HG03066 (cell line): ENCODE measurements around the gene CLBA1.

ENCODE experiments used
- ATAC-seq: cut with Tn5 transposase; IDR thresholded peaks from one replicate; pipeline ENCODE4 v1.9.1; 2021; ENCODE audit warnings: low read depth; ENCODE audit not compliant: unreplicated experiment

Gene CLBA1

DNA sequence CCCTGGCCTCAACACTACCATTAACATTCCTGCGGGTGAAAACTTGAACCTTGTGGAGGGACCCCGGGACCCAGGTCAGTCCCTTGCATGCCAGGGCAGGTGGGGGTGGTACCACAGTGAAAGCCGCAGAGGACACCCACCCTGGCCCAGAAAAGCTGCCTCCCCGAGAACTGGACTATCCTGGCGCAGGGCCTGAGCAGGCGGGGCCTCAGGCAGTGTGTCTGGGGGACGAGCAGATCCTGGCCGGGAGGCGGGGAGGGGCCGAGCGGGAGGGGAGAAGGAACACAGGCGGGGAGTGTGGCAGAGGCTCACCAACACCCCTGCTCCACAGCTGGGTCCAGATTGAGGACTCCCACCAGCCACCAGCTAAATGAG is 17.4 kb upstream of the CLBA1 start:
- no peak for ATAC-seq

DNA sequence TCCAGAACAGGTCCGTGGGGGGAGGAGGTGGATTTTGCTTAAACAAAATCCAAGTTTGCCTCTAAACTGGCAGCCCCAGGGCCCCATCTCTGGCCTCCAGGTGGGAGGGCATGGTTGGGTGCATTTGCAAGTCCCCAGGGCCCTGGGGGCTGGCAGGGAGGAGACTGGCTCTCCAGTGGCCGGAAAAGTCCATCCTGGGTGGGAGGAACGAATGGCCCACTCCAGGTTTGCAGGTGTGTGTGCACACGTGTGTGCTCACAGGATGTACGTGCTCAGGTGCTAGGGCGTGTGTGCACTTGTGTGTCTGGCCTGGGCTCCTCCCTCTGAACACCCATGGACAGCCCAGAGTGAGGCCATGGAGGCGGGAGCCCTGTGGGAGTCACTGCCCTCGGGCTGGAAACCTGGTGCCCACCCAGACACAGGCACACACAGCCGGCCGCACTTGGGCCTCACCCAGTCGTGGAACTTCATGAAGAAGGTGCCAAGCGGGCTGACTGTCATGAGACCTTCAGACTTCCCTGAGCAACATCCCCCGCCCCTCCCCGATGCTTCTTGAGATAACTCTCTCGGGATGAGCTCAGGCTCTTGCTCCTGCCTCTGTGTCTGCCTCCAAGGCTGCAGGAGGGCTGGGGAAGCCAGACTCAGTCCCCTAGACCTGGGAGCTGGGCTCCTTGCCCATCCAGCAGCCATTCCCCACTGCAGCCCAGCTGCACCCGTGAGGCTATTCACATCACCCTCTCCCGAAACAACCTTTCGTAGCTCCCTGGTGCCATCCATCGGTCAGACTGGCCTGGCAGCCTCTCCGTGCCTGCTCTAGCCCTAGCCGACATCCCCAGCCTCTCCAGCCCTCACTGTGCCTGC is 16.8 kb upstream of the CLBA1 start:
- no peak for ATAC-seq

DNA sequence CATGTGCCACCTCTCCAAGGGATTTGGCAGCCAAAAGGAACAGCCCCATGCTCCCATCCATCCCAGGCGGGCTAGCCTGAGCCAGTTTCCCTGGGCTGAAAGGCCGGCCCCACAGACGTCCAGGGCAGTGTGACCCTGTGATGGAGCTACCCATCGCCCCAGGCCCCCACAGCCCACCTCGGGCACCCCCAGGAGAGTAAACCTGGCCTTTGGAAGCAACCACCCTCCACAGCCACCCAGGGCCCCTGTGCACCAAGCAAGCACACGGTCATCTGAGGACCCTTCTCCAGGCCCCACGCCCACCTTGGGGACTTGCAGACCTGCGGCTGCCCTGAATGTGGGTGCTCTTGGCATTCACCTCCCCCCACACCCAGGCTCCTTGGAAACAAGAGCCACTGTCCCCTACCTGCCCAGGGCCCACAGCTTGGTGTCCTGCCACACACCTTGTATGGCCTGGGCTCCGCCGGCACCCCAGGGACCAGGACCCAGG is 15.8 kb upstream of the CLBA1 start:
- no peak for ATAC-seq

DNA sequence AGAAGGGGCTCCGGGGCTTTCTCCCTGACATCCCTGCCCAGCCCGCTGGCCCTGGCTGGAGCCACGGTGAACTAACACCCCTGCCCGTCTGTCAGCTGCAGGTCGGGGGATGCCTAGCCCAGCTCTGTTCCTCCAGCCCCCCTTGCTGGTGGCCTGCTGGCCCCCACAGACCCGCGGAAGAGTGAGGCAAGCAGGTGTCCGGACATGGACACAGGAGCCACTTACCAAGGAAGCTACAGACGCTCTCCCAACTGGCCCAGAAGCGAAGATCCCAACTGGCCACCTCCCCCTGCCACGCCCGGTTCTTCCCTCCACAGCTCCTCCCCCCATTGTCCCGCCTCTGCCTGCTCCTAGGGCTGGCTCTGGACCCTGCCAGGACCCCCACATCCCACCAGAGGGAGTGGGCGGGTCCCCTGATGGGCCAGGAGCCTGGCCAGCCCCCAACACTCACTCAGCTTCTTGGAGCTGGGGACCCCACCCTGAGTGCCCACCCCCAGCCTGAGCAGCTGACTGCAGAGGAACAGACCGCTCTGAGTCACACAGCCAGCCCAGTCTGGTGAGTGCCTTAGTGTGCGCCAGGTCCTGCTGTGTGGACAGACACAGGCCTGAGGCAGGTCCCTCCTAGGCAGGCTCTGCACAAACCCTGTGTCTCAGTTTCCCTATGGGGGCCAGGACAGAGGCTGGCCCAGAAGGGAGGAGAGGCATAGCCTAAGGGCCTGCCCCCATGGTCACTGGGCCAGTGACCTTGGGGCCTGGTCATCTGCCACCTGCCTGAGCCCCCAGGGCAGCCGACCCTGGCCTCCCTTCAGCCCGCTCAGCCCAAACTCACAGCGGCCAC is 15.1 kb upstream of the CLBA1 start:
- ATAC-seq, result no peak

DNA sequence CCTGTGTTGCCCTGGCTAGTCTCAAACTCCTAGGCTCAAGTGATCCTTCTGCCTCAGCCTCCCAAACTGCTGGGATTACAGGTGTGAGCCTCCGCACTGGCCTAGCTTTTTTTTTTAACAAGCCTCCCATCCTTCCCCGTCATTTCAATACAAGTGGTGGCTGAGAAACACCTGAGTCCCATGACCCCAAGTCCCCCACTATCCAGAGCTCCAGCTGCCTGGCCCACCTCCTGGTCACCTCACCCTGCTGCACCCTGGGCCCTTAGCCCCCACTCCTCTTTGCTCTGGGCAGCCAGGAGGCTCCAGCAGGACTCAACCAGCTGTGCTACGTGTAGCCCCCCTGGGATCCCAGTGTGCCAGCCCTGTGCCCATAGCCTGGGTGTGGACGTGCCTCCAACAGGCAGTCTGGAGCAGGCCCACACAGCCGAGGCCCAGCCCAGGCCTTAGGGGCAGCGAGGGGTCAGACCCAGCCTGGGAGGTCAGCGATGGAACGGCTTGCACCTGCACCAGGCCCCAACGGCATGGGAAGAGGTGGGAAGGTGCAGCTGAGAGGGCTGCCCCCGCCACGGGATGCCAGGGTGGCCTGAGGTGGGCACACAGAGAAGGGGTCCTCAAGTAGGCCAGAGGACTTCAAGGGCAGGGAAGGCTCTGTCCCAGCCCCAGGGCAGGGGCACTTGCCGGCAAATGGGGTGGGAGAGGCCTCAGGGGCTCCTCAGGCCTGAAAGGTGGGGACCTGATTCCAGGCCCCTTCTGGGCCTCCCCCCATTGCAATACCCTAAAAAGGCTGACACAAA is 13.9 kb upstream of the CLBA1 start:
- ATAC-seq, result no peak

DNA sequence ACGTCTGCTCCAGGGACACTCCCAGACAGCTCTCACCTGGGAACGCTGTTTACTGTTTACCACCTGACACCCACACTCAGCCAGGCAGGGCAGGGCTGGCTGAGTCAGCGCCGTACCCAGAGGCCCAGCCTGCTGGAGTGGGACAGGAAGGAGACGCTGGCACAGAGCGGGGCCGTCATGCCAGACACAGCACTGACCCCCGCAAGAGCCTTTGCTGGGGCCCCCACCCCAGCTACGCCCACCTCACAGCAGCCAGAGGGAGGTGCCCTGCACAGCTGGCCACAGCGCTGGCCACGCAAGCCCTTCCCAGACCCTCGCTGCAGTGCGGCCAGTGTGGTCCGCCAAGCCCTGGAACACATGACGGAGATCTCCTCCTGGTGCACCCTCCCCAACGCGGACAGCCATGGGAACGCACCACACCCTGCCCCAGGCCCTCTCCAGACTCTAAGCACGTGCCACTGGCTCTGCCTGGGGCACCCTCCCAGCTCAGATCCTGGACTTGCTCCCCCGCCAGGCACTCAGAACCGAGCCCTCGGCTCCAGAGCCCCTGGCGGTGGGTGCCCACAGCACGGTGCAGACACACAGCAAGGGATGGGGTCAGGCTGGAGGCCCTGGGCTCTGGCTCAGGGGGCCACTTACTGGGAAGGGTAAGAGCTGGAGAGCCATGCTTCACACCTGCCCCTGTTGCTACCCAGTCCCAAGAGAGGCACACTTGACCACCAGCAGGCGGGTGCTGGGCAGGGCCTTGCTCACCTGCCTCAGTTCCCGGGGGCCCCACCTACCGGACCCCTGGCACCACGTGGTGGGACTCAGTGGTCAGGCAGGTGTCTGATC is 13.1 kb upstream of the CLBA1 start:
- ATAC-seq, result no peak

DNA sequence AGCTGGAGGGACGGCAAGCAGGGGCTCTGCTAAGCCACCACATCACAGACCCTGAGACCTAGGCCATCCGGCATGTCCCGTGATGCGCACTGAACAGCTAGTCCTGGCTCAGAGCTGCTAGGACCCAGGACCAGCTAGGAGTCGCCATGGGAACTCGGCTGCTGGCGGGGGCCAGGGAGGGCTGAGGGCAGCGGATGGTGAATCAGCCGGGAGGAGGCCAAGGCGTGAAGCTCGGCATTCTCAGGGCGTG is 12.5 kb upstream of the CLBA1 start:
- ATAC-seq, result no peak

DNA sequence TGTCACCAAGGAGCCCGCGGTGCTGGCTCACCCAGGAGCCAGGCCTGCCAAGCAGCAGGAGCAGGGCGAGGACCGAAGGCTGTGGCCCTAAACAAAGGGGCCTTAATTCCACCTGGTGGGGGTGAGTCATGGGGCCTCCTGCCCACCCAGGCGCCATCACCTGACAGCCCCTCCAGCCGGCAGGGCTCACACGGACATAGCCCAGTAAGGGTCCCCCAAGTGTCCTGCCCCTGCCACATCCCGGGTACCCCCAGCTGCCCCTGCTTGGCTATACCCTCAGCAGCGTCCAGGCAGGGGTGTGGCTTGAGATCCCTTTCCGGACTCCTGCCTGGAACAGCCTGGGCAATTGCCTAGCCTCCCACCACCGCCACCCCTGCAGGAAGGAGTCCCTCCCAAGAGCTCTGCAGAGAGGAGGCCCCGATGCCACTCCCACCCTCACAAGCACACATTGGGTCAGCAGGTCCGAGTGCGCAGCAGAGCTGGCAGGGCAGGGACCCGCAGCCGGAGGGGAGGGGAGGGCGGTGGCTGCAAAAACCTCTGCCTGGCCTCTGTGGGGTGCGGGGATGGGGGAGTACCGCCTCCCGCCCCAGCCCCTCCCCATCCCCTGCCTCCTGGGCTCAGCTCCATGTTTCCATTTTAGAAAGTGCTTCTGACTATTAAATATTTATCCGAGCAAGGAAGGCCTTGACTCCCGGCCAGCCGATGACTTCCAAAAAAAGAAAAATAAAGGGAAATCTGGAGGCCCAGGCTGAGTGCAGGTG is 12.0 kb upstream of the CLBA1 start:
- ATAC-seq, result no peak

DNA sequence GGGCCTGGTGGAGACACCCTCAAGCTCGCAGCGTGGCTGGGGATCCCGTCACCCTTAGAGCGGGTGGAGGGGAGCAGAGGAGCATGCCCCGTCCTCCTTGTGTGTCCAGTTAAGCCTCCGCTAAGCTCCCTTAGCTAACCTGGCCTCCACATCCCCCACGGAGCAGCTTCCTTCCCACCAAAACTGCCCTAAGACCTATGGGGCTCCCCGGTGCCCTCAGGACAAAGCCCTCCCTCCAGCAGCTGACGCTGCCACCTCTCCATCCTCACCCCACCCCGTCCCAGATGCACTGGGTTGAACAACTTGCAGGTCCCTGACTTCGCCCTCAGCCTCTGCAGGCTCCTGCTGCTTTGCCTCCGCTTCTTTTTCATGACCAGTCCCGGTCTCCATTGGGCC is 11.4 kb upstream of the CLBA1 start:
- no peak for ATAC-seq

DNA sequence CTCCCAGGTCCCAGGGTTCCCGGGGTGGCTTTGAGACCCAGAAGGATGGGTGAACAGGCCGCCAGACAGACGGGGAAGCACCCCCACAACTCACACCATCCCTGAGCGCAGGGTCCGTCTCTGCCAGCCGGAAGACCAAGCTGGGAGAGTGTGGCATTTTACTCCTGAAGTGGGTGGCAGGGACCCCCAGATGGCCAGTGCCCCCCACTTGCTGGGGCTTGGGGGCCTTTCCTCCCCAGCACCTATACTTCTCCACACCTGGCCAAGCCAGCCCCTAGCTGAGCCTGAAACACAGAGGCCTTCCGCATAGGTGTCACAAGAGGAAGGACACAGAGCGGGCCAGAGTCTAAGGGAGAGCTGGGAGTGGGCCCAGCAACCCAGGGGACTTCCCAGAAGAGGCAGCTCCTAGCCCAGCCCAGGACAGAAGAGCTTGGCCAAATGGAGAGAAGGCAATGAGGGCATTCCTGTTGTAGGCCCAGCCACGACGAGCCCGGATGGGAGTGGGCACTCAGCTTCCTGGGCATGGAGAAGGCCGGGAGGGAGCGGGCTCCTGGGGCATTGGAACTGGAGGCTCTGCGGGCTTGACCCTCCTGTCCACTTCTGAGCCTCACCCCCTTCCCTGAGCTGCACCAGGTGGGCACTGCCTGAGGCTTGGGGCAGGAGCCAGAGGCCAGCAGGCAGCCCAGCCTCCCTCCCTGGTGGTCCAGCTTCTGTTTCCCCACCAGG is 10.8 kb upstream of the CLBA1 start:
- ATAC-seq, result no peak

DNA sequence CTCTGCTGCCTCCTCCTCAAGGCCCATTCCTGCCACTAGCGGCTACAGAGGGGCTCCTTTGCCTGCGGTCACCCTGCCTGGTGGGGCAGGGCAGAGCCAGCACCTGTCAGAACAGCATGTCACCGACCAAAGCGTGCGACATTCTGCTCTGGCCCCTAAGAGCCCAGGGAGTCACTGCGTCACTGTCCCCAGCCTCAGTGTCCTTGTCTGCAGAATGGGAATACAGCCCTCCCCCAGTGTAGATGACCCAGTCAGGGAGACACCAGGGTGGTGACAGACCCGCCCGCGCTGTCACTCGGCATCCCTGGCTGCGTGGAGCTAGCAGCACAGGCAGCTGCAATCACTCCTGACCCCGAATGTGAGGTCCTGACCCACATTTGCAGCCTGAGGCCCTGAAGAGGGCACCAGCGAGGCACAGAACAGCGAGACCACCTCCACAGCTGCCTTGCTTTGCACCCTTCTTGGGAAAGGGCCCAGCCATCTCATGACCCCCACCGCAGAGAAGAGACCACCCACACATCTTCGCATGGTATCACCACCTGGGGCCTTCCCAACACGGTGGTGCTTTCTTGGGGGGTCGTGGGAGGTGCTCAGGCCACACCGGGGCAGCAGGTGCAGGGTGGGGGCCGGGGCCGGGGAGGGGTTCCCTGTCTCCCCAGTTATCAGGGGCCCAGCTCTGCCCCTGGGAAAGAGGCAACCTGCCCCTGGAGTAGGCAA is 9.9 kb upstream of the CLBA1 start:
- ATAC-seq, result no peak

DNA sequence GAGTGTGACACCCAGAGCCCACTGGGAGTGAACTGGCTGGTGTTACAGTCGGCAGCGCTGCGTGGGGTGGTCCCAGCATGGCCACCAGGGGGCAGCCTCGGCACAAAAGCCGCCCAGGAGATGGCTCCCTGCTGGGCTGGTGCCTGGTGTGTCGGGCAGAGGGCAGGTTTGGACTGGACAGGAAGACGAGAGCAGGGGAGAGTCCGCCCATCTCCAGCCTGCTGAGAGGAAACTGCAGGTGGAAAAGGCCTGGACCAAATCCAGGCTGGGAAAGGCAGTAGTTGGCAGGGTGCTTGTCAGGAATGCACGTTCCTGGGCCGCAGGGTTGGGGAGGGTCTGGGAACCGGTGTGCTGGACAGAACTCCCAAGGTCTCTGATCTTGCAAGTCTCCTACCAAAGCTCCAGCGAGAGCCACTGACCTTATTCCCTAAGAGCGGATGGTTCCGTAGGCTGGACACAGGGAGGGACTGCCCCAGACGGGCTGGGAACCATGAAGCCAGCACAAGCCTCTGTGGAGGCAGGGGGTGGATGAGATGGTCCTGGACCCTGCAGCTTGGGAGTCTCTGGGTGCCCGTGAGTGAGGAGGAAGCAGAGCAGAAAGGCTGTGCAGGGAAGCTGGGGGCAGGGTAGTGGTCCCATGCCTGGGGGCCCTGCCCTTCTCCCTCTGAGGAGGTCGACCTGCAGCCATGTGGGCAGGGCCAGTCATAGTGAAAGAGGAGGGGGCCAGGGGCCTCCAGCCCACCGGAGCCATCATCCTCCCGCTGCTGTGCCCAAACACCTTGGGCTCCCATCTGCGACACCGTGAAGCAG is 9.2 kb upstream of the CLBA1 start:
- ATAC-seq, result no peak

DNA sequence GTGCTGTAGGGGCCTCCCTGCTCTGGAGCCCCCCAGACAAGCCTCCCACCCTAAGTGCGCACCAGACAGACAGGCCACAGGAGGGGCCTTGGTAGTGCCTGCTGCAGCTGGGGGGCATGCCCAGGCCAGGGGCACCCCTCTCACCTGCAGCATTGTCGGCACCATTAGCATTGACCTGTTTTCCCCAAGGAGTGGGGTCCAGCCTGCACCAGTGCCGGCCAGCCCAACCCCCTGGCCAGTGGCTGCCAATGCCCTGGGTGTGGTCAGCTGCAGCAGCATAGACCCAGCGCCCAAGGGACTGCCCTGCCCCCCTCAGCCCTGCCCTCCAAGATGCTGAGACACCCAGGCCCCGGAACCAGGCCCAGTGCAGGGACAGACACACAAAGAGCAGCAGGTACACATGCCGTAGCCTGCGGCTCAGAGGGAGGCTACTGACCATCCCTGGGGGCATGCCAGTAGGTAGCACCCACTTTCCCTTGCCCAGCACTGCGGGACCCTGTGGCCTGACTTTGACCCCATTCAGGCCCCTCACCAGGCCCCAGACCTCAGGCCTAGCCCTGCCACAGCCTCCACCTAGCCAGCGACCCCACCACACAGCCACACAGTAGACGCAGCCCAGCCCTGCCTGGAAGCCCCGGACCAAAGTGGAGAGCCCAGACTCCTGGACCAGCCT is 8.4 kb upstream of the CLBA1 start:
- ATAC-seq, result no peak

DNA sequence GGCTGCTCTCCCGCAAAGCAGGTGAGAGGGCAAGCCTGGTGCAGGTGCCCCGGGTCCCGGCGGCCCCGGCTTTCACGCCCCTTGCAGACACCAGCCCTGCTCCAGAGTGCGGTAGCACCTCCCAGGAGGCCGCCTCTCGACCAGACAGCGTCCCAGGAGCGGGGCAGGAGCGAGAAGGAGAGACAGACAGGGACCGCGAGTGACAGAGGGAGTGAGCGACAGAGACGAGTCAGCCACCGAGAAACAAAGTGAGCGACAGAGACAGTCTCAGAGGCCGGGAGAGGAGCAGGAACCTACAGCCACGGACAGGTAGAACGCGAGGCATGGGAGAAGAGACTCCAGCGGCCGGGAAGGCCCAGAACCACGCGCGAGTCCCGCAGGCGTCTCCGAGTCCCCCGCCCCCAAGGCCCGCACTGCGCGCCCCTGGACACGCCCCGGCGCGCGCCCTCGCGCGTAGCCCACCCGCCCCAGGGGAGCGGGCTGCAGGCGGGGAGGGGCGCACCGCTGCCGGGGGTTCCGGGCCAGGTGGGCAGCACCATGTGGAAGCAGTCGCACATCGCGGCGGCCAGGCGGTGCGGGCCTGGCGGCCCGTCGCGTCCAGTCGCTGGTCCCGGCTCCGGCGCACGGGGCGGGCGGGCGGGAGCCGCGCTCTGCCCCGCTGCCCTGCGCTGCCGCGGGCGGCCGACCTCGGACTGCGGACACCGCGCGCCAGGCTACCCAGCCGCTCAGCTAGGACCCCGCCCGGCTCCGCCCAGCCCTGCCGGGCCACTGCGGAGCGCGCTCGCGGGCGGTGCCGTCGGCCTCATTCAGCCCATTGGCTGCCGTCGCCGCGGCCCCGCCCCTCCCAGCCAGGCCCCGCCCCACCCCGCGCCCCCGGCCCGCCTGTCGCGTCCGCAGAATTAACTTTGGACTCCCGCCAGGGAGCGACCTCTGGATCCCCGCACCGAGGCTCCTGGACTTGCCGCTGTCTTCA is 7.6 kb upstream of the CLBA1 start, which contains the start of gene AHNAK2:
AHNAK2 (minus strand) TSS at position 694 of the 973 bp plus-strand sequence; CDS start at position 557, 137 bp downstream.
- ATAC-seq, result no peak

DNA sequence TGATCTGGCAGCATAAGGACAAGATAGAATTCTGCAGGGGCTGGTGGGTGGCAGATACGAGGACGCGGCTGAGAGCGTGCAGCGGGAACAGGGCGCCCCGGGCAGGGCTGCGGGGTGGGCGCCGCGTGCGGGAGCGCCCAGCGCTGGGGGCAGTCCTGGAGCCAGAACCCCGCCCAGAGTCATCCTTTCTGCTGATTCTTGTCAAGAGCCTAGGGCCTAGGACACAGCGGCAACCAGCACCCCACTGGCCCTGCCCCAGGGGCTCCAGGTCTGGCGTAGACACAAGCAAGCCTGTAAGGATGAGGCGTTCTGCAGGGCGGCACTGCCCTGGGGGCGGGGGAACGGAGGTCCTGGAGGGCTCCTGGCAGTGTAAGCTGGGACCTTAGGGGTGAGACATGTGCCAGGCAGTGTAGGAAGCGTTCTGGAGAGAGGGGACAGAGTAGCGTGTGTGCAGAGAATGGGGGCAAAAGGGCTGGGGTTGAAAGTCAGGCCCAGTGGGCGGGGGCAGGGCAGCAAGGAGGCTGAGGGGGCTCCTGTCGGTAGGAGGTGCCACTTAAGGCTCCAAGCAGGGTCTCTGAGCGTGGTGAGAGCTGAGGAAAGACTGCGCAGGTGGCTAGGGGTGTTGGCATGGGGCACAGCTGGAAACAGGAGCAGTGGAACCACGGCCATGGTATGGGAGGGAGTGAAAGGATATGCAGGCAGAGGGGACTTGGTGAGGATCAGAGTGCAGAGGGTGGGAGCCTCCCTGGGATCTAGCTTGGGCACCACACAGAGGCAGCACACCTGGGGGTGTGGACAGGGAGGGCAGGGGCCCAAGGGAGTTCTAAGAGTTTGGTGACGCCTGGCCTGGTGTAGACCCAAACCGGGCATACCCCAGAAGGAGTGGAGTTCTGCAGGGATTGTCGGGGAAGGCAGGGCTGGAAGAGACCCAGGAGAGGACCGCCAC is 6.6 kb upstream of the CLBA1 start:
- ATAC-seq, result no peak
